Sigmoid colon (tissue), 7 donors: ENCODE data around the gene TTLL12. TPM values are rescaled to one million over a fixed set of nuclear protein-coding genes. Genes with fewer than 3 reads are reported as not detected.

Source experiments
- DNase-seq: peaks from one replicate; pipeline ENCODE4 v3.0.0-alpha.2; 2019
- H3K27ac ChIP-seq, 4 donors: fragments of 200-600 bp; sonication (generic); one replicate each; pipeline ENCODE4 v1.5.1; 2016 to 2019; ENCODE audit warnings: mild to moderate bottlenecking in 1 of 4
- H3K27me3 ChIP-seq, 3 donors: fragments of 200-600 bp; sonication (generic); one replicate each; pipeline ENCODE4 v1.5.1; 2019; ENCODE audit warnings: mild to moderate bottlenecking in 1 of 3
- H3K36me3 ChIP-seq, 4 donors: fragments of 200-600 bp; sonication (generic); one replicate each; pipeline ENCODE4 v1.5.1; 2016 to 2019
- H3K4me1 ChIP-seq, 4 donors: fragments of 200-600 bp; sonication (generic); one replicate each; pipeline ENCODE4 v1.5.1; 2017 to 2019
- H3K4me3 ChIP-seq, 4 donors: fragments of 200-600 bp; sonication (generic); one replicate each; pipeline ENCODE4 v1.5.1; 2017 to 2019; ENCODE audit warnings: mild to moderate bottlenecking in 2 of 4, moderate library complexity in 1 of 4
- H3K9me3 ChIP-seq, 4 donors: fragments of 200-600 bp in 3 of 4; sonication (generic) in 3 of 4; one replicate each; pipeline versions ENCODE4 v1.5.1 to v1.6.1; 2013 to 2019
- EP300 ChIP-seq, 4 donors: sonication (generic); formaldehyde crosslinking; IDR thresholded peaks; one replicate each; pipeline ENCODE4 v1.6.1; 2017; ENCODE audit warnings: antibody characterized with exemption in 4 of 4
- POLR2A ChIP-seq, 2 donors: fragments of 450-650 bp; IDR thresholded peaks; one replicate each; pipeline ENCODE4 v1.6.1; 2016; ENCODE audit warnings: antibody characterized with exemption in 2 of 2, mild to moderate bottlenecking in 2 of 2, moderate library complexity in 2 of 2
- POLR2AphosphoS5 ChIP-seq, 4 donors: sonication (generic); formaldehyde crosslinking; IDR thresholded peaks; one replicate each; pipeline ENCODE4 v1.6.1; 2017; ENCODE audit warnings: antibody characterized with exemption in 4 of 4
- WGBS, 2 donors: extraction: QIAGEN DNeasy Blood & Tissue Kit; methylation state at CpG; one replicate each; pipeline ENCODE4 v1.1.7; 2013; 5-methylcytosine and 5-hydroxymethylcytosine counted together
- intact Hi-C: fragments of 100-400 bp; cut with DNase I; formaldehyde crosslinking; loops from one replicate; pipeline ENCODE4 v1.15.1; 2023
- polyA plus RNA-seq, 3 donors: library from polyadenylated mRNA; stranded (reverse); fragments of 200-250 nt; gene quantifications; one replicate each; pipeline ENCODE4 v1.2.3, GENCODE V29; 2013
- total RNA-seq, 4 donors: library from RNA; depleted of rRNA; stranded (reverse); fragments of >200 nt; gene quantifications; one replicate each; pipeline ENCODE4 v1.1.0, GENCODE V29; 2016
- TF ChIP-seq, protein P1 (sequence below), 4 experiments: fragments of 450-650 bp in 3 of 4; fragments of 200-600 bp in 1 of 4; IDR thresholded peaks; one replicate each; pipeline ENCODE4 v1.5.1; 2016 to 2019; ENCODE audit warnings: antibody characterized with exemption in 4 of 4, mild to moderate bottlenecking in 3 of 4, moderate library complexity in 2 of 4
- donor health status: healthy with polysubstance abuse.
- donor health status: Bipolar disorder and iron deficiency.
- donor health status: healthy.

The TTLL12 gene
- total and polyA plus RNA-seq, 7 donors = 13.2 to 127 (median 21.3) TPM

DNA sequence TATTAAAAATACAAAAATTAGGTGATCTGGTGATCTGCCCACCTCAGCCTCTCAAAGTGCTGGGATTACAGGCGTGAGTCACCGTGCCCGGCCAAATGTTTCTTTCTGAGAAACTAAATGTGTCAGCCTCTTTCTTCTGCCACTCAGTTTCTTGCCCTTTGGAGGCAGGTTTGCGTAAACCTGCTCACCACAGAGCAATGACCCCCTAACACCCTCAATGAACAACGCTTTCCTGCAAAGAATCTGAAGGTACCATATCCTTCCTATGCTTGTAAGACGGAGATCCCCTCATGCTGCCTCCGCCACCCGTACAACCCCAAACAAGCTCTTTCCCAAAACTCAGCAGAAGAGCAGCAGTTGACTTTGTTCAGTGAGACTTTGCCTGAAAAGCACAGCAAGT lies 38.7 kb upstream of the TTLL12 start:
- no peaks in the 10 kb centered on the region for H3K9me3 ChIP-seq
- intact Hi-C loops = no loop called here
- WGBS, 2 donors = 87 to 88% methylated on average over 8 of the region's 8 CpGs
- TF ChIP-seq POLR2AphosphoS5 (IDR thresholded peaks at IDR 0.05) (no peak), POLR2A (IDR thresholded peaks at IDR 0.05) (no peak), EP300 (IDR thresholded peaks at IDR 0.05) (no peak)
- TF ChIP-seq, protein P1, sequence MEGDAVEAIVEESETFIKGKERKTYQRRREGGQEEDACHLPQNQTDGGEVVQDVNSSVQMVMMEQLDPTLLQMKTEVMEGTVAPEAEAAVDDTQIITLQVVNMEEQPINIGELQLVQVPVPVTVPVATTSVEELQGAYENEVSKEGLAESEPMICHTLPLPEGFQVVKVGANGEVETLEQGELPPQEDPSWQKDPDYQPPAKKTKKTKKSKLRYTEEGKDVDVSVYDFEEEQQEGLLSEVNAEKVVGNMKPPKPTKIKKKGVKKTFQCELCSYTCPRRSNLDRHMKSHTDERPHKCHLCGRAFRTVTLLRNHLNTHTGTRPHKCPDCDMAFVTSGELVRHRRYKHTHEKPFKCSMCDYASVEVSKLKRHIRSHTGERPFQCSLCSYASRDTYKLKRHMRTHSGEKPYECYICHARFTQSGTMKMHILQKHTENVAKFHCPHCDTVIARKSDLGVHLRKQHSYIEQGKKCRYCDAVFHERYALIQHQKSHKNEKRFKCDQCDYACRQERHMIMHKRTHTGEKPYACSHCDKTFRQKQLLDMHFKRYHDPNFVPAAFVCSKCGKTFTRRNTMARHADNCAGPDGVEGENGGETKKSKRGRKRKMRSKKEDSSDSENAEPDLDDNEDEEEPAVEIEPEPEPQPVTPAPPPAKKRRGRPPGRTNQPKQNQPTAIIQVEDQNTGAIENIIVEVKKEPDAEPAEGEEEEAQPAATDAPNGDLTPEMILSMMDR (IDR thresholded peaks at IDR 0.05) = no peak
- no peak for DNase-seq
- H3K4me3 ChIP-seq = no peak overlapping the region
- no peak overlapping the region for H3K27ac ChIP-seq
- H3K4me1 ChIP-seq = no peaks in the 10 kb centered on the region
- peaks cover 0 to 9% (median 6%) of the 10 kb centered on the region in 3 donors for H3K27me3 ChIP-seq
- H3K36me3 ChIP-seq = no peaks in the 10 kb centered on the region

GRCh38 chr22:43222987-43223386 lies 36.1 kb upstream of the TTLL12 start:
- H3K9me3 ChIP-seq = no peaks in the 10 kb centered on the region
- no peaks in the 10 kb centered on the region for H3K36me3 ChIP-seq
- no peaks in the 10 kb centered on the region for H3K4me1 ChIP-seq
- intact Hi-C loops = no loop called here
- no peak overlapping the region for H3K4me3 ChIP-seq
- 91 to 93% methylated on average over 13 of the region's 13 CpGs for WGBS, 2 donors
- no peak overlapping the region for H3K27ac ChIP-seq
- DNase-seq = no peak
- peaks cover 0 to 4% (median 0%) of the 10 kb centered on the region in 3 donors for H3K27me3 ChIP-seq
- TF ChIP-seq EP300 (IDR thresholded peaks at IDR 0.05) (no peak), POLR2A (IDR thresholded peaks at IDR 0.05) (no peak), POLR2AphosphoS5 (IDR thresholded peaks at IDR 0.05) (no peak)

DNA sequence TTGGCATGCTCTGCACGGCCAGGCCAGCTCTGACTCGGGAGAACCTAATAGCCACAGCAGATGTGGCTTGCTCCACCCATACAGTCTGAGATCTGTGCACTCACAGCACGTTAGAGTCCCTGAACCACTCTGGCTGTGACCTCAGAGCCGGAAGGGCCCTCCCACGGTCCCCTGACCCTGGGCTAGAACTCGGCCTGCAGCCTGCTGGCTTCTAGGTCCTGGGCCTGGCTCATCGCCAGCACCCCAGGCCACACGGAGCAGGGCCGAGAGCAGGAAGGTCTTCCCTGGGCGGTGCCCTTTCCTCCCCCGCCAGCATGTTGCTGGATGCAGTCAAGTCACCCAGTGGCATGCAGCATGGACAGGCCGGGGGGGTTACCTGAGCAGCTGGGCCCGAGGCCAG lies 35.3 kb upstream of the TTLL12 start:
- Histone ChIP-seq H3K9me3 (no peaks in the 10 kb centered on the region), H3K36me3 (no peaks in the 10 kb centered on the region), H3K27me3 (peaks cover 0 to 4% (median 0%) of the 10 kb centered on the region in 3 donors), H3K4me1 (no peaks in the 10 kb centered on the region), H3K4me3 (no peak overlapping the region), H3K27ac (no peak overlapping the region)
- no peak for DNase-seq
- 52 to 78% methylated on average over 13 of the region's 13 CpGs for WGBS, 2 donors
- intact Hi-C loops = no loop called here
- no peak for TF ChIP-seq POLR2AphosphoS5 (IDR thresholded peaks at IDR 0.05)
- TF ChIP-seq, protein P1 (IDR thresholded peaks at IDR 0.05) = no peak
- no peak for TF ChIP-seq POLR2A (IDR thresholded peaks at IDR 0.05)
- no peak for TF ChIP-seq EP300 (IDR thresholded peaks at IDR 0.05)

DNA sequence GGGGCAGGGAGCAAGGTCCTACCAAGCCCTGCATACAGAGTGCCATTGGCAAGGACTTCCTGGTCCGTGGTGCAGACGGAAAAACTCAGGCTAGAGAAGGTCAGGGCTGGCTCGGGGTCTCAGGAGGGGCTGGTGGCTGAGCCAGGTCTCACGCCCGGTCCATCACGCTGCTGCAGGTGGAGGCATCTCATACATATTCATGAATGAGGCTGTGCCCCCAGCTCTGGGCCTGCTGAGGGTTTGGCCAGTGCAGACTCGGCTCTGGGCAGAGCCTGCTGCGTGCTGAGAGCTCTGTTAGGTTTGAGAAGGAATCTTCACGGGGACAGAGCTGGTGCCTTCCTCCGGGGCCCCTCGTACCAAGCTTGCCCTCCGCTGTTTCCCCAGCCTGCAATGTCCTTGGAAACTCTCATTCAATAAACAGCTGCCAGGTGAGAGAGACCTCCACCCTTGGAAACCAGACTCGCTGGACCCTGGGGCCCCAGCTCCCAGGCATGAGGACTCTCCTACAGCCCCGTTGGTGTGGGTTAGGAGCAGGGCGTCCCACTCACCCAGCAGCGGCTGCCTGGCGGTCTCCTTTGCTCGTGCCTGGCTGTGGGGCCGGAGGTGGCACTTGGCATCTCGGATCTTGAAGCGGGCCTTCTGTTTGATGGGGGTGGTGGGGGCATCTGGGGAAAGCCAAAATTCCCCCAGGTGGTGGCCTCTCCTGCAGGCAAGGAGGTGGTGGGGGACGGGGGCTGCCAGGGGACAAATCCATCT lies 33.9 kb upstream of the TTLL12 start:
- TF ChIP-seq POLR2AphosphoS5 (IDR thresholded peaks at IDR 0.05) = no peak
- TF ChIP-seq, protein P1 (IDR thresholded peaks at IDR 0.05) = no peak
- no peak for TF ChIP-seq EP300 (IDR thresholded peaks at IDR 0.05)
- no peak for TF ChIP-seq POLR2A (IDR thresholded peaks at IDR 0.05)
- H3K9me3 ChIP-seq = no peaks in the 10 kb centered on the region
- H3K36me3 ChIP-seq = no peaks in the 10 kb centered on the region
- no peak overlapping the region for H3K27ac ChIP-seq
- H3K4me1 ChIP-seq = no peaks in the 10 kb centered on the region
- 77 to 85% methylated on average over 22 of the region's 22 CpGs for WGBS, 2 donors
- intact Hi-C loops = no loop called here
- peaks cover 0 to 4% (median 0%) of the 10 kb centered on the region in 3 donors for H3K27me3 ChIP-seq
- no peak overlapping the region for H3K4me3 ChIP-seq
- DNase-seq = no peak

DNA sequence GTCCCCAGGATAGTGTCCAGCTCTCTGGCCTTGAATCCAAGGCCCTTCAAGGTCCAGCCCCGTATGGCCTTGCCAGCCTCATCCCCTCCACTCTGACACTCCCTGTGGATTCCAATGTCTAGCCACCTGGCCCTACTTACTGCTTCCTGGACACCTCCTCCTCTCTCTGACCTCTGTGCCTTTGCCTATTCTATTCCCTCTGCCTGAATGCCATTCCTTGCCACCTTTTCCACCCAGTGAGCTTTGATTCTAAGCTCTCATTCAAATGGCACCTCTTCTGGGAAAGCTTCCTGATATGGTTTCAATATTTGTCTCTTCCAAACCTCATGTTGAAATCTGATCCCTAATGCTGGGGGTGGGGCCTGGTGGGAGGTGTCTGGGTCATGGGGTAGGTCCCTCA lies 31.9 kb upstream of the TTLL12 start:
- TF ChIP-seq, protein P1 (IDR thresholded peaks at IDR 0.05) = no peak
- TF ChIP-seq POLR2AphosphoS5 (IDR thresholded peaks at IDR 0.05) (no peak), POLR2A (IDR thresholded peaks at IDR 0.05) (no peak), EP300 (IDR thresholded peaks at IDR 0.05) (no peak)
- Histone ChIP-seq H3K9me3 (no peaks in the 10 kb centered on the region), H3K4me3 (no peak overlapping the region), H3K27me3 (peaks cover 0 to 4% (median 0%) of the 10 kb centered on the region in 3 donors), H3K27ac (no peak overlapping the region), H3K4me1 (no peaks in the 10 kb centered on the region), H3K36me3 (no peaks in the 10 kb centered on the region)
- DNase-seq = no peak
- intact Hi-C loops = no loop called here
- WGBS, 2 donors = 60 to 77% methylated on average over 1 of the region's 1 CpG
